Psoas muscle (tissue), 8 donors: ENCODE results near the gene TRAF3. TPM values are rescaled to one million over a fixed set of nuclear protein-coding genes. Genes with fewer than 3 reads are reported as not detected.

Experiments
- ATAC-seq, 4 donors: fragments of 200-7000 bp; cut with Tn5 transposase; one replicate each; pipeline ENCODE4 v1.9.1; 2020; ENCODE audit warnings: moderate library complexity in 3 of 4, mild to moderate bottlenecking in 2 of 4
- DNase-seq, 2 donors: peaks; one replicate each; pipeline ENCODE4 v3.0.0-alpha.2; 2020
- H3K27ac ChIP-seq: fragments of 200-600 bp; one replicate; pipeline ENCODE4 v1.8.0; 2022
- H3K27me3 ChIP-seq, 3 donors: fragments of 200-600 bp in 1 of 3; one replicate each; pipeline versions ENCODE4 v1.6.1 to v1.8.0; 2013 to 2022; ENCODE audit warnings: low read length in 2 of 3, mild to moderate bottlenecking in 2 of 3, moderate library complexity in 1 of 3; ENCODE audit not compliant: insufficient read depth in 3 of 3
- H3K36me3 ChIP-seq, 2 donors: fragments of 200-600 bp in 1 of 2; one replicate each; pipeline versions ENCODE4 v1.6.1 to v1.8.0; 2013 to 2022; ENCODE audit warnings: low read depth in 1 of 2, mild to moderate bottlenecking in 1 of 2, moderate library complexity in 1 of 2; ENCODE audit not compliant: insufficient read depth in 1 of 2
- H3K4me1 ChIP-seq: fragments of 200-600 bp; one replicate; pipeline ENCODE4 v1.8.0; 2022
- H3K4me3 ChIP-seq: fragments of 200-600 bp; one replicate; pipeline ENCODE4 v1.8.0; 2022; ENCODE audit warnings: mild to moderate bottlenecking
- H3K9me3 ChIP-seq: fragments of 200-600 bp; one replicate; pipeline ENCODE4 v1.8.0; 2022
- WGBS, 3 donors: extraction: QIAGEN DNeasy Blood & Tissue Kit; methylation state at CpG; one replicate each; pipeline versions ENCODE4 v1.1.6 to v1.1.7; 2013; 5-methylcytosine and 5-hydroxymethylcytosine counted together
- intact Hi-C, 2 donors: fragments of 100-400 bp; cut with DNase I; formaldehyde crosslinking; loops; one replicate each; pipeline versions ENCODE4 v1.11.0 to v1.14.2; 2022
- polyA plus RNA-seq, 3 donors: library from polyadenylated mRNA; stranded (reverse); fragments of 200-250 nt; gene quantifications; one replicate each; pipeline ENCODE4 v1.2.3, GENCODE V29; 2013
- total RNA-seq, 4 donors: library from RNA; stranded (reverse); fragmentation: NEBNext Ultra II Directional in 2 of 4; extraction: Animal tissue kit (Norgen Biotek cat#: 25700) in 2 of 4; gene quantifications; one replicate each; pipeline versions ENCODE4 v1.2.1 to v1.2.4, GENCODE V29; 2021 to 2023
- TF ChIP-seq, protein P1 (sequence below): fragments of 200-600 bp; IDR thresholded peaks from one replicate; pipeline ENCODE4 v1.8.0; 2022; ENCODE audit warnings: antibody characterized with exemption
- donor health status: healthy with polysubstance abuse.
- donor health status: DM: no; HTN: no; CAD: no; lungs with moderate emphysema.
- donor health status: Bipolar disorder and iron deficiency.
- donor health status: healthy.
- donor health status: DM: yes; HTN: yes; CAD: no.
- donor health status: DM: no; HTN: no; CAD: no.
- donor health status: DM: no; HTN: no; CAD: no.
- donor health status: DM: yes; HTN: yes; CAD: no.

TRAF3 gene
- total and polyA plus RNA-seq, 7 donors = 3.3 to 16.3 (median 8.1) TPM

DNA sequence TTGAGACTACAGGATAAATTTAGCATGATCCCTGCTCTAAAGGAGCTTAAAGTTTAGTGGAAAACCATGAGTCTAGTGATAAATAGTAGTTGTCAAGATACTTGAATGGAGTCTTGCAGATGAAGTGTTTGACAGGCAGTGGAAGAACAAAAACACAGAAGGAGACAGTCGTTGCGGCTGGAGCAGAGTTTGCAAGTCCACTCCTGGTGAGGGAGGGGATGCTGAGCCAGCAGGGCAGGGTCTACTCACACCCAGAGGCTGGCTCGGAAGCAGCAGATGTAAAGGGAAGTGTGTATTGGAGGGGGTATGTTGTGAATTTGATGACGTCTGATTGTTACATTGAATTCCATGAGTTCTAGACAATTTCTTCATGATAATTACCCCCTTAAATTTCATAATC lies 61.3 kb downstream of the TRAF3 start:
- ATAC-seq (no peak), DNase-seq (no peak)
- Histone ChIP-seq H3K36me3 (no peaks in the 10 kb centered on the region), H3K4me3 (no peak overlapping the region), H3K27me3 (no peaks in the 10 kb centered on the region), H3K27ac (no peak overlapping the region), H3K9me3 (no peaks in the 10 kb centered on the region), H3K4me1 (peaks cover 11% of the 10 kb centered on the region)
- TF ChIP-seq, protein P1, sequence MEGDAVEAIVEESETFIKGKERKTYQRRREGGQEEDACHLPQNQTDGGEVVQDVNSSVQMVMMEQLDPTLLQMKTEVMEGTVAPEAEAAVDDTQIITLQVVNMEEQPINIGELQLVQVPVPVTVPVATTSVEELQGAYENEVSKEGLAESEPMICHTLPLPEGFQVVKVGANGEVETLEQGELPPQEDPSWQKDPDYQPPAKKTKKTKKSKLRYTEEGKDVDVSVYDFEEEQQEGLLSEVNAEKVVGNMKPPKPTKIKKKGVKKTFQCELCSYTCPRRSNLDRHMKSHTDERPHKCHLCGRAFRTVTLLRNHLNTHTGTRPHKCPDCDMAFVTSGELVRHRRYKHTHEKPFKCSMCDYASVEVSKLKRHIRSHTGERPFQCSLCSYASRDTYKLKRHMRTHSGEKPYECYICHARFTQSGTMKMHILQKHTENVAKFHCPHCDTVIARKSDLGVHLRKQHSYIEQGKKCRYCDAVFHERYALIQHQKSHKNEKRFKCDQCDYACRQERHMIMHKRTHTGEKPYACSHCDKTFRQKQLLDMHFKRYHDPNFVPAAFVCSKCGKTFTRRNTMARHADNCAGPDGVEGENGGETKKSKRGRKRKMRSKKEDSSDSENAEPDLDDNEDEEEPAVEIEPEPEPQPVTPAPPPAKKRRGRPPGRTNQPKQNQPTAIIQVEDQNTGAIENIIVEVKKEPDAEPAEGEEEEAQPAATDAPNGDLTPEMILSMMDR = no peak
- intact Hi-C loops = no loop called here
- 69 to 77% (median 73%) methylated on average over 4 of the region's 4 CpGs for WGBS, 3 donors

DNA sequence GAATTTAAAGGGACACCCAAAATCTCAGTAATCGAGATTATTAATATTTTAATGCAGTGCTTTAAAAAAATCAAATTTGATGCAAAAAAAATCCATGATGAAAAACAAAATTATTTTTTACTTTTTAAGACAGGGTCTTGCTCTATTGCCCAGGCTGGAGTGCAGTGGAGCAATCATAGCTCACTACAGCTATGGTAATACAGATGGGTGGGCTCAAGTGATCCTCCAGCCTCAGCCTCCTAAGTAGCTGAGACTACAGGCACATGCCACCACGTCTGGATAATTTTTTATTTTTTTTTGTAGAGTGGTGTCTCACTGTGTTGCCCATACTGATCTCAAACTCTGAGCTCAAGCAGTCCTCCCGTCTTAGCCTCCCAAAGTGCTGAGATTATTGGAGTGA lies 62.9 kb downstream of the TRAF3 start:
- H3K9me3 ChIP-seq = no peaks in the 10 kb centered on the region
- no peak overlapping the region for H3K27ac ChIP-seq
- H3K4me3 ChIP-seq = no peak overlapping the region
- no peak for DNase-seq
- intact Hi-C loops = no loop called here
- no peaks in the 10 kb centered on the region for H3K27me3 ChIP-seq
- ATAC-seq = no peak
- peaks cover 9% of the 10 kb centered on the region for H3K4me1 ChIP-seq
- no peaks in the 10 kb centered on the region for H3K36me3 ChIP-seq
- TF ChIP-seq, protein P1 = no peak
- 86 to 96% (median 91%) methylated on average over 3 of the region's 3 CpGs for WGBS, 3 donors

DNA sequence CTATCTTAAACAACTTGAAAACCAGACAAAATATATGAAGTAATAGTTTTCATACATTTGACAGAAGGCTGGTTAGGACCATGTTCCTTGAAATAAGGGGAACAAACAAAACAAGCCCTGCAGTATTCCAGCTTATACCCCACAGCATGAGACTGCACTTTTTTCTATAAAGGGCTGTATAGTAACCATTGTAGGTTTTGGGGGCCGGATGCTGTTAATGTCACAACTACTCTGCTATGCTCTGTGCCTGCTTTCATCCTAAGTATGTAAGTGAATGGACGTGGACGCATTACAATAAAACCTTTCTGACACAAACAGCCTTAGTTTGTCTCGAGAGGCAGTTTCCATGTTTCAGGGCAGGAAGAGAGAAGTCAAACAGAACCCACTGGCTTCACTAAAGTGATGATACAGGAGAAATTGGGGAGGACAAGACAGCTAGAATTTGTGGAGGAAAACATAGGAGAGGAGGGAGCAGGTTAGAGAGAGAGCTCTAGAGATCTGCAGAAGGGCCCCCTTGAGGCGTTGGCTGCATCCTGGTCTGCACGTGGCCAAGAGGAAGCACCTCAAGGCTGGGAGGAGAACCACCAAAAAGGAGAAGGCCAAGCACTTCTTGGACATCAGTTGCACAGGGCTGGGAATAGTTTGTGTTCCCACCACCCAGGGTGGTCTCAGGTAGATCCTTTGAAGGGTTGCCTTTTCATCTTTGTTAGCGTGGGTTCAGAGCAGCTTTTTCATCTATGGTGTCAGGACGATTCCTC lies 63.7 kb downstream of the TRAF3 start:
- H3K4me1 ChIP-seq = peaks cover under 1% of the 10 kb centered on the region
- no peak overlapping the region for H3K4me3 ChIP-seq
- H3K27me3 ChIP-seq = no peaks in the 10 kb centered on the region
- intact Hi-C loops = no loop called here
- TF ChIP-seq, protein P1 = no peak
- no peak for ATAC-seq
- no peaks in the 10 kb centered on the region for H3K9me3 ChIP-seq
- H3K36me3 ChIP-seq = no peaks in the 10 kb centered on the region
- DNase-seq = no peak
- H3K27ac ChIP-seq = no peak overlapping the region
- 88% methylated on average over 8 of the region's 8 CpGs for whole genome bisulfite sequencing, 3 donors

DNA sequence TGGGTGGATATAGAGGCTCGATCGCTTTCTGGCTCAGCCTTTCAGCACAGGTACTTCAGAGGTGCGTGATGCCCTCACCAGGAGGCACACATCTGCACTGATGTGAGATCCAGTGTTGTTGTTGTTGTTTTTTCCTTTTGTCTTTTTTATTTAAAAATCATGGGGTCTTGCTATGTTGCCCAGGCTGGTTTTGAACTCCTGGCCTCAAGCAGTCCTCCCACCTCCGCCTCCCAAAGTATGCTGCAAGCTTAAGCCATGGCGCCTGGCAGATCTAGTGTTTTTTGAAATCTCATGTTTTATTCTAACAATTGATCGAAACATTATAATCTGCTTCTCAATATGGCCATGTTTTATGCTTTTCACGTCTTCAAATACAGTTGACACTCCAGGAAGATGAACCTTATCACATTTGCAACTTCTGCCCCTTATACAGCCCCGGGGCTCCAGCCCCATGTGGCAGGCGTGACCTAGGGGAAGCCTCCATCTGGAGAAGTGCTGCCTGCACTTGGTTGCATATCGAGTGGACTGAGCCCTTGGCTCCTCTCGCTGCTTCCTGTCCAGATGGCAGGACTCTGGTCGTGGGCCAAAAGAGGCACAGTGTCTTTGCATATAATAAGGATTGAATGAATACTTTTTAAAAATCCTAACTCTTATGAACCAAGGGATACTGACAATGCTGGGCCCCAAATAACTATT lies 71.7 kb downstream of the TRAF3 start:
- intact Hi-C loops = no loop called here
- H3K4me1 ChIP-seq = peaks cover 4% of the 10 kb centered on the region
- DNase-seq (peak; percentile 37 to 61), ATAC-seq (peak in 1 of 4 donors; percentile 38)
- H3K36me3 ChIP-seq = no peaks in the 10 kb centered on the region
- TF ChIP-seq, protein P1 = no peak
- no peaks in the 10 kb centered on the region for H3K9me3 ChIP-seq
- no peaks in the 10 kb centered on the region for H3K27me3 ChIP-seq
- 55 to 62% (median 57%) methylated on average over 12 of the region's 12 CpGs for WGBS, 3 donors
- H3K27ac ChIP-seq = no peak overlapping the region
- H3K4me3 ChIP-seq = no peak overlapping the region
